ENCODE measurements around the gene SREBF2.
"Not testable (repeated sequence)": the region's sequence is repeated elsewhere in the genome, so short reads cannot be mapped to it uniquely, and the experiment has no call there.

Gene SREBF2

GRCh38 chr22:41948928-41949296 is 116.0 kb downstream of the SREBF2 start:
- not testable (repeated sequence) for DNase-seq

GRCh38 chr22:41949297-41949965 is 116.5 kb downstream of the SREBF2 start:
- no peak for DNase-seq

GRCh38 chr22:41951898-41952474 is 119.1 kb downstream of the SREBF2 start, which contains the start of gene SMIM45:
Gene SMIM45, plus strand, starts transcription at chr22:41952150.
- DNase-seq, result no peak

GRCh38 chr22:41952713-41953112 is 119.8 kb downstream of the SREBF2 start:
- DNase-seq, result no peak
